ENCODE measurements around the gene PGRMC2.

DNA sequence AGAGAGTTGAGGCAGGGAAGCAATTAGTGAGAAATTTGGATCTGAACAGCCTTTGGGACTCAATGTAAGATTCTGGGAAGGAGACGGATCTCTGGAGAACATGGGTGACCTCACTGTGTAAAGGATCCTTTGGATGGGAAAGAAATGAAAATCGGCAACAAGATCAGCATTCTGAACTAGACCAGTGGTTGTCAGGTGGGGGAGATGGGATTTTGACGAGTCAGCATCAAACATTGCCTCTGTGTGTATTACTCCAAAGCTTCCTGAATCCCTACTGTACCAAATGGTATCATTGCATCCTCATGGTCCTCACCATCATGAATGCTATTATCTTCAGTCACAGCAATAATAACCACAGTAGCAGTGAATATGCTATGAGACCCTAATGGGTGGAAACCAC, 52.8 kb downstream of the PGRMC2 start:
- TF ChIP-seq, protein P1, sequence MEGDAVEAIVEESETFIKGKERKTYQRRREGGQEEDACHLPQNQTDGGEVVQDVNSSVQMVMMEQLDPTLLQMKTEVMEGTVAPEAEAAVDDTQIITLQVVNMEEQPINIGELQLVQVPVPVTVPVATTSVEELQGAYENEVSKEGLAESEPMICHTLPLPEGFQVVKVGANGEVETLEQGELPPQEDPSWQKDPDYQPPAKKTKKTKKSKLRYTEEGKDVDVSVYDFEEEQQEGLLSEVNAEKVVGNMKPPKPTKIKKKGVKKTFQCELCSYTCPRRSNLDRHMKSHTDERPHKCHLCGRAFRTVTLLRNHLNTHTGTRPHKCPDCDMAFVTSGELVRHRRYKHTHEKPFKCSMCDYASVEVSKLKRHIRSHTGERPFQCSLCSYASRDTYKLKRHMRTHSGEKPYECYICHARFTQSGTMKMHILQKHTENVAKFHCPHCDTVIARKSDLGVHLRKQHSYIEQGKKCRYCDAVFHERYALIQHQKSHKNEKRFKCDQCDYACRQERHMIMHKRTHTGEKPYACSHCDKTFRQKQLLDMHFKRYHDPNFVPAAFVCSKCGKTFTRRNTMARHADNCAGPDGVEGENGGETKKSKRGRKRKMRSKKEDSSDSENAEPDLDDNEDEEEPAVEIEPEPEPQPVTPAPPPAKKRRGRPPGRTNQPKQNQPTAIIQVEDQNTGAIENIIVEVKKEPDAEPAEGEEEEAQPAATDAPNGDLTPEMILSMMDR (IDR thresholded peaks at IDR 0.05; ENCODE audit: low read depth, low read length): no peak
- TF ChIP-seq EZH2phosphoT487 (IDR thresholded peaks at IDR 0.05; ENCODE audit: low read depth): no peak

All from OCI-LY3 (cell line).